LoVo (cell line): ENCODE measurements around the gene SDCCAG8.

Experiments
- DNase-seq: peaks from one replicate; pipeline ENCODE4 v3.0.0-alpha.2; 2016; ENCODE audit warnings: low spot score

The SDCCAG8 gene

GRCh38 chr1:243549108-243549507 is 293.3 kb downstream of the SDCCAG8 start:
- DNase-seq = no peak
